KMS-11 (cell line): ENCODE data around the gene CAMTA1.

Experiments used
- H2AFZ ChIP-seq: fragments of 200-600 bp; sonication (generic); 2 replicates; pipeline ENCODE4 v1.6.1; 2016; ENCODE audit warnings: antibody characterized with exemption, mixed run types, low read depth
- H3K27ac ChIP-seq: fragments of 200-600 bp; sonication (generic); 2 replicates; pipeline ENCODE4 v1.6.1; 2016; ENCODE audit warnings: mild to moderate bottlenecking, mixed run types
- H3K27me3 ChIP-seq: fragments of 200-600 bp; sonication (generic); 2 replicates; pipeline ENCODE4 v1.6.1; 2017; ENCODE audit warnings: mild to moderate bottlenecking, low read depth, mixed run types, moderate library complexity; ENCODE audit not compliant: insufficient read depth
- H3K36me3 ChIP-seq: fragments of 200-600 bp; sonication (generic); 2 replicates; pipeline ENCODE4 v1.6.1; 2017; ENCODE audit warnings: mild to moderate bottlenecking, mixed run types; ENCODE audit not compliant: insufficient read depth
- H3K4me1 ChIP-seq: fragments of 200-600 bp; sonication (generic); 2 replicates; pipeline ENCODE4 v1.6.1; 2016; ENCODE audit warnings: mild to moderate bottlenecking, low read depth, mixed run types; ENCODE audit not compliant: poor library complexity, severe bottlenecking
- H3K4me2 ChIP-seq: fragments of 200-600 bp; sonication (generic); 2 replicates; pipeline ENCODE4 v1.7.0; 2016; ENCODE audit warnings: mild to moderate bottlenecking, mixed run types
- H3K4me3 ChIP-seq: fragments of 200-600 bp; sonication (generic); IDR thresholded peaks from 2 replicates; pipeline ENCODE4 v1.6.1; 2017; ENCODE audit warnings: low read depth, low read length, mixed read lengths; ENCODE audit not compliant: insufficient read depth
- H3K79me2 ChIP-seq: fragments of 200-600 bp; sonication (generic); 2 replicates; pipeline ENCODE4 v1.6.1; 2016; ENCODE audit warnings: low read depth, mixed run types; ENCODE audit not compliant: insufficient read depth
- H3K9ac ChIP-seq: fragments of 200-600 bp; sonication (generic); 2 replicates; pipeline ENCODE4 v1.6.1; 2016; ENCODE audit warnings: mild to moderate bottlenecking, mixed run types
- H4K20me1 ChIP-seq: fragments of 200-600 bp; sonication (generic); 2 replicates; pipeline ENCODE4 v1.6.1; 2016; ENCODE audit warnings: mild to moderate bottlenecking, mixed run types; ENCODE audit not compliant: insufficient read depth
- CTCF ChIP-seq: fragments of 200-600 bp; sonication (generic); conservative IDR thresholded peaks from 2 replicates; pipeline ENCODE4 v1.6.1; 2017; ENCODE audit warnings: low read depth, mild to moderate bottlenecking, antibody characterized with exemption, low read length, moderate library complexity, mixed read lengths

Gene CAMTA1

GRCh38 chr1:7430691-7431090, 645.4 kb downstream of the CAMTA1 start:
- no peak overlapping the region for H3K4me2 ChIP-seq
- H3K4me3 ChIP-seq: no peak overlapping the region
- H3K27ac ChIP-seq: no peak overlapping the region
- H4K20me1 ChIP-seq: no peaks in the 10 kb centered on the region
- no peaks in the 10 kb centered on the region for H3K36me3 ChIP-seq
- H3K27me3 ChIP-seq: peaks cover 4% of the 10 kb centered on the region
- no peak overlapping the region for H3K9ac ChIP-seq
- H3K79me2 ChIP-seq: no peaks in the 10 kb centered on the region
- TF ChIP-seq CTCF: no peak
- no peaks in the 10 kb centered on the region for H3K4me1 ChIP-seq
- no peak overlapping the region for H2AFZ ChIP-seq

DNA sequence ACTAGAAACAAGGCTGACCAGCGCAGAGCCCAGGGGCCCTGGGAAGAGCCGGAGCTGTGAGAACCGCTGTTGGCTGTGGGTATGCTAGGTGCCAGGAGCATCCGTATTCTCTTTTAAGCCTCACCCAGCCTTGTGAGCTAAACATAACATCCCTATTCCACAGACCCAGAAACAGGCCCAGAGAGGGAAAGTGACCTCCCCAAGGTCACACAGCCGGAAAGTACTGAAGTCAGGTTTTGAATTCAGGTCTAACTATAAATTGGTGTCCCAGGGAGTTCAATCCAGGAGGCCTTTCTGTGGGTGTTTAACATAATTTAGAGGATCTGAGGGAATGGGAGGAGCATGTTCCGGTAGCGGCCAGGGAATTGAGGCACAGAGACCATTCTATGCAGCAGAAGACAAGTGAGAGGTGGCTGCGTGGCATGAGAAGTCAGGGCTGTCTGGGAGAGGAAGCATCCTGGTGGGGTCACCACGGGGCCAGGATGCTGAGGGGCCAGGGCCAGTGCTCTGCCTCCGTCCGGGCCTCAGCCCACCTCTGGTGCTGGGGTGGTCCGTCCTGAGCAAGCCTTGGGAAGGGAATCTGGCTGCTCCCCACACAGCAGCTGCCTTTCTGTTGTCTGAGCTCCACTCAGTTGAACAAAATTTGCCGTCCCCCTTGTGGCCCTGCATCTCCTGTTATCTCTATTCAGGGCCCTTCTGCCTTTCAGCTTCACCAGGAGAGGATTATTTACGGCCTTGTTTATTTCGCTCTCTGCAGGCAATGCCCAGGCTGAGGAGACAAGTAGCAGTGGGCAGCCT, 647.0 kb downstream of the CAMTA1 start:
- Histone ChIP-seq H3K4me1 (no peaks in the 10 kb centered on the region), H3K27me3 (peaks cover 7% of the 10 kb centered on the region), H3K4me2 (no peak overlapping the region), H4K20me1 (no peaks in the 10 kb centered on the region), H3K79me2 (no peaks in the 10 kb centered on the region), H2AFZ (no peak overlapping the region), H3K4me3 (no peak overlapping the region), H3K27ac (no peak overlapping the region), H3K9ac (no peak overlapping the region), H3K36me3 (no peaks in the 10 kb centered on the region)
- no peak for TF ChIP-seq CTCF

GRCh38 chr1:7432900-7433380, 647.7 kb downstream of the CAMTA1 start:
- Histone ChIP-seq H3K27me3 (peaks cover 4% of the 10 kb centered on the region), H2AFZ (no peak overlapping the region), H3K4me3 (no peak overlapping the region), H3K27ac (no peak overlapping the region), H4K20me1 (no peaks in the 10 kb centered on the region), H3K4me2 (no peak overlapping the region), H3K36me3 (no peaks in the 10 kb centered on the region), H3K4me1 (no peaks in the 10 kb centered on the region), H3K9ac (no peak overlapping the region), H3K79me2 (no peaks in the 10 kb centered on the region)
- TF ChIP-seq CTCF: no peak

DNA sequence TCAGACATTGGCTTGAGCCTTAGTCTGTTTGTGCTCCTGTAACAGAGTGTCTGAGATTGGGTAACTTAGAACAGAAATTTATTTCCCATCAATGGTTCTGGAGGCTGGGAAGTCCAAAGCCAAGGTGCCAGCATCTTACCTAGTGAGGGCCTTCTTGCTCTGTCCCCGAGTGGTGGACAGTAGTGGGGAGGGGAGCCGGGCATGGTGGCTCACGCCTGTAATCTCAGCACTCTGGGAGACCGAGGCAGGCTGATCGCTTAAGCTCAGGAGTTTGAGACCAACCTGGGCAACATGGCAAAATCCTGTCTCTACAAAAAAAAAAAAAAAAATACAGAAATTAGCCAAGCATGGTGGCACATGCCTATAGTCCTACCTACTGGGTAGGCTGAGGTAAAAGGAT, 649.3 kb downstream of the CAMTA1 start:
- no peak overlapping the region for H2AFZ ChIP-seq
- H3K27ac ChIP-seq: no peak overlapping the region
- no peak overlapping the region for H3K9ac ChIP-seq
- no peaks in the 10 kb centered on the region for H3K79me2 ChIP-seq
- H3K27me3 ChIP-seq: peaks cover 4% of the 10 kb centered on the region; the same call in 1 of the 2 replicates
- H4K20me1 ChIP-seq: no peaks in the 10 kb centered on the region
- H3K4me3 ChIP-seq: no peak overlapping the region
- H3K36me3 ChIP-seq: no peaks in the 10 kb centered on the region
- H3K4me2 ChIP-seq: no peak overlapping the region
- H3K4me1 ChIP-seq: no peaks in the 10 kb centered on the region
- no peak for TF ChIP-seq CTCF
